ENCODE data around the gene TSPAN9. TPM values are rescaled to one million over a fixed set of nuclear protein-coding genes. Genes with fewer than 3 reads are reported as not detected.
"Not testable (repeated sequence)": the region's sequence is repeated elsewhere in the genome, so short reads cannot be mapped to it uniquely, and the experiment has no call there.

The TSPAN9 gene
- total and polyA plus RNA-seq, 2 donors from 2014 or later, result 62.4 to 81.6 TPM

DNA sequence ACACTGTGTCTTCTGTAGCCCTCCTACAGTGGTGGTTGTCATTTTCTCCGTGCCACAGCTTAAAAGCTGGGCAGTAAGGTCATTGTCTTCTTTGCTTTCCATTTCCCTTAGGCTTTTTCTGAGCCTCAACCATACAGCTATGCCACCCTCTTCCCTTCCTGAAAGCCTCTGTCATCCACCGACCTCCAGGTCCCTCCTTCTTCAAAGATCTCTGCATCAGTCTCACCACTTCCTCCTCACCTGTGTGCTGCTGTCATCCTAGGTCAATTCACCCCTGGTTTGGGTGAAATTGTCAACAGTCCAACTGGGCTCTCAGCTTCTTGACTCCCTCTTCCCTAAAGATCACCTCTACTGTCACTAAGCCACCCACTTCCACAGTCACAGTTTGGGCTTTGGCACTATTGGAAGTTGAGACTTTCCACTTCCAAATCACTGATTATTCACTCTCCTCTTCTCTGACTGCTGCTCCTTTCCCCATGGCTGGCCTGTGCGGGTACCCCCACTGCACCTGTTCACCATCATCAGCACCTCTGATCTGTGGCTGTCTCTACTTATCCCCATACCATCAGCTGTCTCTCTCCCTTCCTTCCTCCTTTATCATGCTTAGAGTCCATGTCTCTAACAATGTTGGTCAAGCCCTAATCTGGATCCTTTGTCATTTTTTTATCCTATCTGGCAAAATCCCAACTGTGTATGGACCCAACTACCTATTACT lies 15.5 kb upstream of the TSPAN9 start:
- Histone ChIP-seq H3K4me3 (ENCODE audit: low read length in 3 of 3) (no peak overlapping the region), H3K4me1 (ENCODE audit: control insufficient read depth in 2 of 3, insufficient read depth in 2 of 3, low read depth in 1 of 3, low read length in 3 of 3) (no peaks in the 10 kb centered on the region), H3K9ac (ENCODE audit: low read length in 3 of 3) (no peak overlapping the region), H3K9me3 (ENCODE audit: control insufficient read depth in 2 of 3, insufficient read depth in 1 of 3, low read length in 3 of 3) (no peaks in the 10 kb centered on the region), H3K27me3 (ENCODE audit: control insufficient read depth, insufficient read depth, low read length) (no peaks in the 10 kb centered on the region), H3K27ac (ENCODE audit: low read depth in 2 of 2, low read length in 2 of 2) (no peak overlapping the region), H3K36me3 (ENCODE audit: control insufficient read depth in 2 of 3, insufficient read depth in 3 of 3, low read length in 3 of 3) (no peaks in the 10 kb centered on the region)
- intact Hi-C loops (cut with DNase I), result no loop called here
- FAIRE-seq, result no peak
- TF ChIP-seq, protein P1, sequence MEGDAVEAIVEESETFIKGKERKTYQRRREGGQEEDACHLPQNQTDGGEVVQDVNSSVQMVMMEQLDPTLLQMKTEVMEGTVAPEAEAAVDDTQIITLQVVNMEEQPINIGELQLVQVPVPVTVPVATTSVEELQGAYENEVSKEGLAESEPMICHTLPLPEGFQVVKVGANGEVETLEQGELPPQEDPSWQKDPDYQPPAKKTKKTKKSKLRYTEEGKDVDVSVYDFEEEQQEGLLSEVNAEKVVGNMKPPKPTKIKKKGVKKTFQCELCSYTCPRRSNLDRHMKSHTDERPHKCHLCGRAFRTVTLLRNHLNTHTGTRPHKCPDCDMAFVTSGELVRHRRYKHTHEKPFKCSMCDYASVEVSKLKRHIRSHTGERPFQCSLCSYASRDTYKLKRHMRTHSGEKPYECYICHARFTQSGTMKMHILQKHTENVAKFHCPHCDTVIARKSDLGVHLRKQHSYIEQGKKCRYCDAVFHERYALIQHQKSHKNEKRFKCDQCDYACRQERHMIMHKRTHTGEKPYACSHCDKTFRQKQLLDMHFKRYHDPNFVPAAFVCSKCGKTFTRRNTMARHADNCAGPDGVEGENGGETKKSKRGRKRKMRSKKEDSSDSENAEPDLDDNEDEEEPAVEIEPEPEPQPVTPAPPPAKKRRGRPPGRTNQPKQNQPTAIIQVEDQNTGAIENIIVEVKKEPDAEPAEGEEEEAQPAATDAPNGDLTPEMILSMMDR (IDR thresholded peaks at IDR 0.05; ENCODE audit: borderline replicate concordance, extremely low read depth, insufficient read depth), result no peak
- no peak for DNase-seq

DNA sequence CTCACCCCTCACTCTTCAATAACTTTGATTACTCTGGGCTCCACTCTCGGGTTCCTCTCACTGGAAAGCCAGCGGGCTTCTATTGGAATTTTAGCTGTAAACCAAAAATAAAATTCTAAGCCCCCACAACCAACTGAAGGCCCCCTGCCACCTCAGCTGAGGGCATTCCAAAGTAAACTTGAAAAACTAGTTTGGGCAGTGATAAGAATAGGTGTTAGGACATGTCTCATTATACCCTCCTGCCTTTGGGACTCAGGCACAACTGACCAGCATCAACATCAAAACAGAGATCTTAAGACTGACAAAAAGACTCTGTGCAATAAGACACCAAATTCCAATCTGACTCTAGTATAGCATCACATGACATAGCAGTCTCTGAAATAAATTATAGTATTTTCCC lies 11.9 kb upstream of the TSPAN9 start:
- H3K27ac ChIP-seq (ENCODE audit: low read depth in 2 of 2, low read length in 2 of 2), result no peak overlapping the region
- no peaks in the 10 kb centered on the region for H3K4me1 ChIP-seq (ENCODE audit: control insufficient read depth in 2 of 3, insufficient read depth in 2 of 3, low read depth in 1 of 3, low read length in 3 of 3)
- H3K27me3 ChIP-seq (ENCODE audit: control insufficient read depth, insufficient read depth, low read length), result no peaks in the 10 kb centered on the region
- intact Hi-C loops (cut with DNase I), result no loop called here
- FAIRE-seq (no peak), DNase-seq (no peak)
- TF ChIP-seq, protein P1 (IDR thresholded peaks at IDR 0.05; ENCODE audit: borderline replicate concordance, extremely low read depth, insufficient read depth), result no peak
- no peaks in the 10 kb centered on the region for H3K36me3 ChIP-seq (ENCODE audit: control insufficient read depth in 2 of 3, insufficient read depth in 3 of 3, low read length in 3 of 3)
- H3K4me3 ChIP-seq (ENCODE audit: low read length in 3 of 3), result no peak overlapping the region
- no peak overlapping the region for H3K9ac ChIP-seq (ENCODE audit: low read length in 3 of 3)
- H3K9me3 ChIP-seq (ENCODE audit: control insufficient read depth in 2 of 3, insufficient read depth in 1 of 3, low read length in 3 of 3), result no peaks in the 10 kb centered on the region

DNA sequence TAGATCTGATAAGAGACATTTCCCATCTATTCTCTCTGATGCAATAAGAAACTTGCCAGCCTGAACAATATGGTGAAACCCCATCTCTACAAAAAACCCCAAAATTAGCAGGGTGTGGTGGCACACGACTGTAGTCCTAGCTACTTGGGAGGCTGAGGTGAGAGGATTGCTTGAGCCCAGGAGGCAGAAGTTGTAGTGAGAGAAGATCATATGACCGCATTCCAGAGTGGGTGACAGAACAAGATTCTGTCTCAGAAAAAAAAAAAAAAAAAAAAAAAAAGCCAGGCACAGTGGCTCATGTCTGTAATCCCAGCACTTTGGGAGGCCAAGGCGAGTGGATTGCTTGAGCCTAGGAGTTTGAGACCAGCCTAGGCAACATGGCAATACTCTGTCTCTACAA lies 11.3 kb upstream of the TSPAN9 start:
- DNase-seq; H3K27me3 ChIP-seq (ENCODE audit: control insufficient read depth, insufficient read depth, low read length); H3K9ac ChIP-seq (ENCODE audit: low read length in 3 of 3); H3K9me3 ChIP-seq (ENCODE audit: control insufficient read depth in 2 of 3, insufficient read depth in 1 of 3, low read length in 3 of 3); H3K27ac ChIP-seq (ENCODE audit: low read depth in 2 of 2, low read length in 2 of 2); H3K4me1 ChIP-seq (ENCODE audit: control insufficient read depth in 2 of 3, insufficient read depth in 2 of 3, low read depth in 1 of 3, low read length in 3 of 3); H3K4me3 ChIP-seq (ENCODE audit: low read length in 3 of 3); intact Hi-C loops (cut with DNase I); FAIRE-seq; H3K36me3 ChIP-seq (ENCODE audit: control insufficient read depth in 2 of 3, insufficient read depth in 3 of 3, low read length in 3 of 3): not testable (repeated sequence)

DNA sequence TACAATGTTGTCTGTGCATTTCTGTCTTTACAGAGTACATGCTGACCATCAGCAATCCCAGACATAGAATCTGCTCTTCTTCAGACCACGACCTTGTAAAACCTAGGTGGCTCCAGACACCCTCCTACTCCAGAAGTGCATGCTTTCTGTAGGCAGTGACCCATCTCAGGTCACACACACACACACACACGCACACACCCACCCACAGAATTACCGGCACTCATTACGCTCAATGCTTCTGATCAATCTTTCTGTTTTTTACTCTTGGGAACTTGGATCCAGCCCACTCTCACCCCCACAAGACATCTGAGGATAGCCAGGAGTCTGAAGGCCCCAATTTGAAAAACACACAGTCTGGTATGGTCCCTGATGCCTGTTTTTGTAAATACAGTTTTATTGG lies 7.5 kb upstream of the TSPAN9 start:
- no peak for FAIRE-seq
- TF ChIP-seq, protein P1 (IDR thresholded peaks at IDR 0.05; ENCODE audit: borderline replicate concordance, extremely low read depth, insufficient read depth), result no peak

More for the DNA sequence above, 7.5 kb upstream of the TSPAN9 start:
- Histone ChIP-seq H3K9ac (ENCODE audit: low read length in 3 of 3) (no peak overlapping the region), H3K4me1 (ENCODE audit: control insufficient read depth in 2 of 3, insufficient read depth in 2 of 3, low read depth in 1 of 3, low read length in 3 of 3) (peaks cover 0 to 12% (median 10%) of the 10 kb centered on the region in 3 donors), H3K9me3 (ENCODE audit: control insufficient read depth in 2 of 3, insufficient read depth in 1 of 3, low read length in 3 of 3) (no peaks in the 10 kb centered on the region), H3K27me3 (ENCODE audit: control insufficient read depth, insufficient read depth, low read length) (no peaks in the 10 kb centered on the region), H3K27ac (ENCODE audit: low read depth in 2 of 2, low read length in 2 of 2) (no peak overlapping the region), H3K36me3 (ENCODE audit: control insufficient read depth in 2 of 3, insufficient read depth in 3 of 3, low read length in 3 of 3) (no peaks in the 10 kb centered on the region), H3K4me3 (ENCODE audit: low read length in 3 of 3) (no peak overlapping the region)
- intact Hi-C loops (cut with DNase I), result loop anchor here (10.0 kb wide), 1 partner anchor 205 kb away; no protein-coding TSS in a partner anchor
- DNase-seq, result no peak
